NCI-H2107 (cell line): ENCODE measurements around the gene MIS18BP1.
"Not testable (repeated sequence)": the region's sequence is repeated elsewhere in the genome, so short reads cannot be mapped to it uniquely, and the experiment has no call there.

Source experiments
- DNase-seq: peaks from one replicate; lab custom pipeline; 2025; lab: John Stamatoyannopoulos, UW

MIS18BP1 gene

GRCh38 chr14:45246151-45246550 is 6.9 kb downstream of the MIS18BP1 start:
- DNase-seq = no peak

- no peak for DNase-seq
Measured at GRCh38 chr14:45242706-45243105, 10.3 kb downstream of the MIS18BP1 start.

- DNase-seq = no peak
Measured at GRCh38 chr14:45238988-45239387, 14.0 kb downstream of the MIS18BP1 start.

GRCh38 chr14:45227566-45227965 is 25.4 kb downstream of the MIS18BP1 start:
- no peak for DNase-seq

GRCh38 chr14:45222485-45223262 is 30.3 kb downstream of the MIS18BP1 start:
- no peak for DNase-seq

- DNase-seq = not testable (repeated sequence)
Measured at GRCh38 chr14:45214341-45214740, 38.7 kb downstream of the MIS18BP1 start.

- DNase-seq = not testable (repeated sequence)
Measured at GRCh38 chr14:45213716-45214115, 39.3 kb downstream of the MIS18BP1 start.

- DNase-seq = no peak
Measured at GRCh38 chr14:45212231-45212630, 40.8 kb downstream of the MIS18BP1 start.

GRCh38 chr14:45211295-45211694 is 41.7 kb downstream of the MIS18BP1 start:
- DNase-seq = no peak

GRCh38 chr14:45210159-45210558 is 42.8 kb downstream of the MIS18BP1 start:
- DNase-seq = no peak

- DNase-seq = no peak
Measured at GRCh38 chr14:45204241-45204640, 48.8 kb downstream of the MIS18BP1 start.

GRCh38 chr14:45201905-45202304 is 51.1 kb downstream of the MIS18BP1 start:
- no peak for DNase-seq

- no peak for DNase-seq
Measured at GRCh38 chr14:45199230-45199629, 53.8 kb downstream of the MIS18BP1 start.

- no peak for DNase-seq
Measured at GRCh38 chr14:45198551-45198950, 54.5 kb downstream of the MIS18BP1 start.

GRCh38 chr14:45194964-45195363 is 58.0 kb downstream of the MIS18BP1 start:
- DNase-seq = no peak

- no peak for DNase-seq
Measured at GRCh38 chr14:45185100-45185814, 67.7 kb downstream of the MIS18BP1 start.

- DNase-seq = no peak
Measured at GRCh38 chr14:45181806-45182205, 71.2 kb downstream of the MIS18BP1 start.

- DNase-seq = no peak
Measured at GRCh38 chr14:45181329-45181728, 71.7 kb downstream of the MIS18BP1 start.

GRCh38 chr14:45177076-45177475 is 75.9 kb downstream of the MIS18BP1 start:
- DNase-seq = no peak

GRCh38 chr14:45169906-45170305 is 83.1 kb downstream of the MIS18BP1 start:
- DNase-seq = no peak

GRCh38 chr14:45156067-45156466 is 96.9 kb downstream of the MIS18BP1 start:
- DNase-seq = no peak
